ENCODE data around the gene SCFD1.
"Not testable (repeated sequence)": the region's sequence is repeated elsewhere in the genome, so short reads cannot be mapped to it uniquely, and the experiment has no call there.

SCFD1 gene

GRCh38 chr14:30610787-30611343 is 11.3 kb upstream of the SCFD1 start:
- peak; percentile 74 for DNase-seq (ENCODE audit: low read depth)

- DNase-seq (ENCODE audit: low read depth) = no peak
These were observed 8.0 kb upstream of the SCFD1 start for GRCh38 chr14:30614155-30614554.

- DNase-seq (ENCODE audit: low read depth) = peak; percentile 66
These were observed 1.9 kb upstream of the SCFD1 start for GRCh38 chr14:30620178-30620577.

- no peak for DNase-seq (ENCODE audit: low read depth)
These were observed 672 bp upstream of the SCFD1 start for GRCh38 chr14:30621354-30621939.

GRCh38 chr14:30623412-30624131 is 1.5 kb downstream of the SCFD1 start:
- DNase-seq (ENCODE audit: low read depth) = no peak

- no peak for DNase-seq (ENCODE audit: low read depth)
These were observed 2.0 kb downstream of the SCFD1 start for GRCh38 chr14:30624132-30624423.

GRCh38 chr14:30625533-30625932 is 3.4 kb downstream of the SCFD1 start:
- no peak for DNase-seq (ENCODE audit: low read depth)

- peak; percentile 23 for DNase-seq (ENCODE audit: low read depth)
These were observed 7.3 kb downstream of the SCFD1 start for GRCh38 chr14:30629432-30629831.

GRCh38 chr14:30630248-30630647 is 8.1 kb downstream of the SCFD1 start:
- no peak for DNase-seq (ENCODE audit: low read depth)

- no peak for DNase-seq (ENCODE audit: low read depth)
These were observed 10.6 kb downstream of the SCFD1 start for GRCh38 chr14:30632730-30633129.

- no peak for DNase-seq (ENCODE audit: low read depth)
These were observed 16.8 kb downstream of the SCFD1 start for GRCh38 chr14:30638926-30639325.

GRCh38 chr14:30641207-30641606 is 19.1 kb downstream of the SCFD1 start:
- DNase-seq (ENCODE audit: low read depth) = no peak

- DNase-seq (ENCODE audit: low read depth) = not testable (repeated sequence)
These were observed 22.3 kb downstream of the SCFD1 start for GRCh38 chr14:30644462-30644861.

GRCh38 chr14:30645600-30645999 is 23.5 kb downstream of the SCFD1 start:
- DNase-seq (ENCODE audit: low read depth) = no peak

GRCh38 chr14:30648471-30648870 is 26.4 kb downstream of the SCFD1 start:
- no peak for DNase-seq (ENCODE audit: low read depth)

- no peak for DNase-seq (ENCODE audit: low read depth)
These were observed 29.8 kb downstream of the SCFD1 start for GRCh38 chr14:30651937-30652336.

- no peak for DNase-seq (ENCODE audit: low read depth)
These were observed 33.0 kb downstream of the SCFD1 start for GRCh38 chr14:30655124-30655523.

GRCh38 chr14:30655658-30656057 is 33.5 kb downstream of the SCFD1 start:
- no peak for DNase-seq (ENCODE audit: low read depth)

- DNase-seq (ENCODE audit: low read depth) = no peak
These were observed 34.1 kb downstream of the SCFD1 start for GRCh38 chr14:30656190-30656632.

- DNase-seq (ENCODE audit: low read depth) = no peak
These were observed 34.9 kb downstream of the SCFD1 start for GRCh38 chr14:30657050-30657449.

- DNase-seq (ENCODE audit: low read depth) = no peak
These were observed 35.6 kb downstream of the SCFD1 start for GRCh38 chr14:30657606-30658163.

- DNase-seq (ENCODE audit: low read depth) = no peak
These were observed 36.5 kb downstream of the SCFD1 start for GRCh38 chr14:30658645-30659044.

- no peak for DNase-seq (ENCODE audit: low read depth)
These were observed 47.5 kb downstream of the SCFD1 start for GRCh38 chr14:30669594-30669993.
